K562 (cell line): Measurements from ENCODE around the gene RPL19.

Experiments
- ATF2 ChIP-seq: sonication (generic); formaldehyde crosslinking; IDR thresholded peaks from 2 replicates; pipeline ENCODE4 v1.8.1; 2022; ENCODE audit warnings: missing genetic modification reagents
- CBFB ChIP-seq: sonication (generic); formaldehyde crosslinking; IDR thresholded peaks from 2 replicates; pipeline ENCODE4 v1.4.0; 2020; ENCODE audit warnings: mild to moderate bottlenecking, missing genetic modification reagents
- CHD2 ChIP-seq: IDR thresholded peaks from 2 replicates; pipeline ENCODE4 v1.6.1; 2011; ENCODE audit warnings: low read depth, low read length
- ELF4 ChIP-seq: fragments of 450-650 bp; formaldehyde crosslinking; IDR thresholded peaks from 2 replicates; pipeline ENCODE4 v1.4.0; 2022; ENCODE audit warnings: missing genetic modification characterization
- EZH2 ChIP-seq: IDR thresholded peaks from 2 replicates; pipeline ENCODE4 v1.6.1; 2012; ENCODE audit warnings: low read depth, mild to moderate bottlenecking, inconsistent platforms, low read length, borderline replicate concordance
- FOXK2 ChIP-seq, 2 experiments: fragments of 450-650 bp; IDR thresholded peaks in 1 of 2; conservative IDR thresholded peaks in 1 of 2; 2 replicates each; pipeline ENCODE4 v1.6.1; 2016; ENCODE audit warnings: low read depth in 2 of 2, mild to moderate bottlenecking in 1 of 2
- ILK ChIP-seq: fragments of 450-650 bp; IDR thresholded peaks from 2 replicates; pipeline ENCODE4 v1.6.1; 2016; ENCODE audit warnings: missing genetic modification characterization, low read depth, mild to moderate bottlenecking, missing compliant biosample characterization, moderate library complexity, borderline replicate concordance
- JUNB ChIP-seq: fragments of 450-650 bp; formaldehyde crosslinking; conservative IDR thresholded peaks from 2 replicates; pipeline ENCODE4 v1.4.0; 2020; ENCODE audit warnings: mild to moderate bottlenecking
- NR2C2 ChIP-seq, 2 experiments: fragments of 200-800 bp in 1 of 2; sonication (Bioruptor generic) in 1 of 2; sonication (generic) in 1 of 2; formaldehyde crosslinking in 1 of 2; IDR thresholded peaks; 2 replicates each; pipeline versions ENCODE4 v1.6.1 to v1.8.0; 2016 to 2022; ENCODE audit warnings: mild to moderate bottlenecking in 1 of 2, missing compliant biosample characterization in 1 of 2, missing genetic modification characterization in 1 of 2, missing genetic modification reagents in 1 of 2
- NR3C1 ChIP-seq: sonication (generic); formaldehyde crosslinking; IDR thresholded peaks from 2 replicates; pipeline ENCODE4 v1.8.1; 2022; ENCODE audit warnings: missing genetic modification reagents
- POLR2AphosphoS5 ChIP-seq: IDR thresholded peaks from 2 replicates; pipeline ENCODE4 v1.6.1; 2011; ENCODE audit warnings: mild to moderate bottlenecking, low read depth, low read length, moderate library complexity; ENCODE audit not compliant: control insufficient read depth, insufficient read depth
- SAP30 ChIP-seq: fragments of 200-600 bp; sonication (generic); IDR thresholded peaks from 2 replicates; pipeline ENCODE4 v1.6.1; 2012; ENCODE audit warnings: borderline replicate concordance, low read depth, mild to moderate bottlenecking, moderate library complexity, low read length, control low read depth, inconsistent platforms; ENCODE audit not compliant: insufficient read depth, poor library complexity, severe bottlenecking
- TAF1 ChIP-seq: IDR thresholded peaks from 2 replicates; pipeline ENCODE4 v1.6.1; 2011; ENCODE audit warnings: mild to moderate bottlenecking, low read length, moderate library complexity; ENCODE audit not compliant: insufficient read depth, control insufficient read depth, severe bottlenecking; ENCODE audit errors: extremely low read depth

DNA sequence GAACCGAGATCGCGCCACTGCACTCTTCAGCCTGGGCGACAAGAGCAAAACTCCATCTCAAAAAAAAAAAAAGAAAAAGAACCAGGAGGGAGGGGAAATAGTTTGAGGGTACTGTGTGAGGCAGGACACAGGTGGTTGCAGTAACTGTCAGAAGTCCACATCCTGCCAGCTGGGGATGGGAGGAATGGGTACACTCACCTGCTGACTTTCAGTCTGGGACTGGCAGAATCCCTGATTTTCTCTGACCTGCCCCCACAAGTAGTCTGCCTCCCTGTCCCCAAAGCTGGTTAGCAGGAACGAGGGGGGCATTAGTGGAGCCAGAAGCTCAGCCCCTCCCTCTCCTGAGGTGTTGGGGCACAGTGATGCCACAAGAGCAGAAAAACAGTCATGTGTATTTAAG, 27.0 kb upstream of the RPL19 start:
- TF ChIP-seq FOXK2 (conservative IDR thresholded peaks at IDR 0.05 in 1 of 2, IDR thresholded peaks at IDR 0.05 in 1 of 2; ENCODE audit: low read depth in 2 of 2) (no peak), CHD2 (no peak), SAP30 (no peak), CBFB (CRISPR knock-in tag) (no peak), JUNB (no peak), TAF1 (no peak), ELF4 (no peak), EZH2 (no peak), POLR2AphosphoS5 (no peak), ILK (tag) (no peak), NR3C1 (CRISPR knock-in tag) (no peak), NR2C2 (CRISPR knock-in tag; IDR thresholded peaks at IDR 0.05) (no peak), NR2C2 (tag; IDR thresholded peaks at IDR 0.05) (no peak), ATF2 (CRISPR knock-in tag) (no peak)
